ENCODE measurements around the gene PAPLN.

- no peak for TF ChIP-seq POLR2A (IDR thresholded peaks at IDR 0.05)
- TF ChIP-seq, protein P1, sequence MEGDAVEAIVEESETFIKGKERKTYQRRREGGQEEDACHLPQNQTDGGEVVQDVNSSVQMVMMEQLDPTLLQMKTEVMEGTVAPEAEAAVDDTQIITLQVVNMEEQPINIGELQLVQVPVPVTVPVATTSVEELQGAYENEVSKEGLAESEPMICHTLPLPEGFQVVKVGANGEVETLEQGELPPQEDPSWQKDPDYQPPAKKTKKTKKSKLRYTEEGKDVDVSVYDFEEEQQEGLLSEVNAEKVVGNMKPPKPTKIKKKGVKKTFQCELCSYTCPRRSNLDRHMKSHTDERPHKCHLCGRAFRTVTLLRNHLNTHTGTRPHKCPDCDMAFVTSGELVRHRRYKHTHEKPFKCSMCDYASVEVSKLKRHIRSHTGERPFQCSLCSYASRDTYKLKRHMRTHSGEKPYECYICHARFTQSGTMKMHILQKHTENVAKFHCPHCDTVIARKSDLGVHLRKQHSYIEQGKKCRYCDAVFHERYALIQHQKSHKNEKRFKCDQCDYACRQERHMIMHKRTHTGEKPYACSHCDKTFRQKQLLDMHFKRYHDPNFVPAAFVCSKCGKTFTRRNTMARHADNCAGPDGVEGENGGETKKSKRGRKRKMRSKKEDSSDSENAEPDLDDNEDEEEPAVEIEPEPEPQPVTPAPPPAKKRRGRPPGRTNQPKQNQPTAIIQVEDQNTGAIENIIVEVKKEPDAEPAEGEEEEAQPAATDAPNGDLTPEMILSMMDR (IDR thresholded peaks at IDR 0.05): no peak
- TF ChIP-seq POLR2AphosphoS5 (IDR thresholded peaks at IDR 0.05): no peak
These were observed 28.9 kb upstream of the PAPLN start for GRCh38 chr14:73208390-73208789.
